Measurements from ENCODE around the gene CNTNAP2. TPM values are rescaled to one million over a fixed set of nuclear protein-coding genes. Genes with fewer than 3 reads are reported as not detected.

CNTNAP2 gene
- total RNA-seq, 1 donor = 7.6 TPM

- Histone ChIP-seq H3K4me1 (ENCODE audit: insufficient read depth, low read length) (no peaks in the 10 kb centered on the region), H3K36me3 (ENCODE audit: insufficient read depth, low read length) (no peaks in the 10 kb centered on the region), H4K20me1 (ENCODE audit: insufficient read depth, low read length) (no peaks in the 10 kb centered on the region), H3K27ac (ENCODE audit: low read depth, low read length) (no peak overlapping the region), H3K9me3 (ENCODE audit: low read depth, low read length) (peaks cover 3% of the 10 kb centered on the region), H3K4me2 (ENCODE audit: insufficient read depth, low read length) (no peak overlapping the region), H2AFZ (ENCODE audit: low read length) (no peak overlapping the region), H3K79me2 (ENCODE audit: insufficient read depth, low read length) (no peaks in the 10 kb centered on the region), H3K4me3 (ENCODE audit: insufficient read depth, low read length) (no peak overlapping the region), H3K27me3 (ENCODE audit: insufficient read depth, low read length) (no peaks in the 10 kb centered on the region)
- TF ChIP-seq CTCF (IDR thresholded peaks at IDR 0.05; ENCODE audit: extremely low read depth, low read depth, low read length) = no peak
- DNase-seq (ENCODE audit: insufficient read length, low spot score, missing footprints) = no peak
These were observed 99.9 kb downstream of the CNTNAP2 start for GRCh38 chr7:146216396-146217041.

- Histone ChIP-seq H3K36me3 (ENCODE audit: insufficient read depth, low read length) (no peaks in the 10 kb centered on the region), H3K4me2 (ENCODE audit: insufficient read depth, low read length) (no peak overlapping the region), H3K9me3 (ENCODE audit: low read depth, low read length) (no peaks in the 10 kb centered on the region), H3K27me3 (ENCODE audit: insufficient read depth, low read length) (no peaks in the 10 kb centered on the region), H3K4me3 (ENCODE audit: insufficient read depth, low read length) (no peak overlapping the region), H2AFZ (ENCODE audit: low read length) (no peak overlapping the region), H3K79me2 (ENCODE audit: insufficient read depth, low read length) (no peaks in the 10 kb centered on the region), H3K27ac (ENCODE audit: low read depth, low read length) (no peak overlapping the region), H4K20me1 (ENCODE audit: insufficient read depth, low read length) (no peaks in the 10 kb centered on the region), H3K4me1 (ENCODE audit: insufficient read depth, low read length) (no peaks in the 10 kb centered on the region)
- no peak for TF ChIP-seq CTCF (IDR thresholded peaks at IDR 0.05; ENCODE audit: extremely low read depth, low read depth, low read length)
- no peak for DNase-seq (ENCODE audit: insufficient read length, low spot score, missing footprints)
These were observed 107.2 kb downstream of the CNTNAP2 start for GRCh38 chr7:146223851-146224250.

GRCh38 chr7:146232604-146233003, 116.0 kb downstream of the CNTNAP2 start:
- no peak overlapping the region for H3K4me2 ChIP-seq (ENCODE audit: insufficient read depth, low read length)
- H3K27me3 ChIP-seq (ENCODE audit: insufficient read depth, low read length) = no peaks in the 10 kb centered on the region
- no peaks in the 10 kb centered on the region for H4K20me1 ChIP-seq (ENCODE audit: insufficient read depth, low read length)
- no peak for DNase-seq (ENCODE audit: insufficient read length, low spot score, missing footprints)
- no peaks in the 10 kb centered on the region for H3K36me3 ChIP-seq (ENCODE audit: insufficient read depth, low read length)
- H3K4me3 ChIP-seq (ENCODE audit: insufficient read depth, low read length) = no peak overlapping the region
- H3K9me3 ChIP-seq (ENCODE audit: low read depth, low read length) = no peaks in the 10 kb centered on the region
- H3K4me1 ChIP-seq (ENCODE audit: insufficient read depth, low read length) = no peaks in the 10 kb centered on the region
- no peak overlapping the region for H3K27ac ChIP-seq (ENCODE audit: low read depth, low read length)
- H2AFZ ChIP-seq (ENCODE audit: low read length) = no peak overlapping the region
- TF ChIP-seq CTCF (IDR thresholded peaks at IDR 0.05; ENCODE audit: extremely low read depth, low read depth, low read length) = no peak
- H3K79me2 ChIP-seq (ENCODE audit: insufficient read depth, low read length) = no peaks in the 10 kb centered on the region

DNA sequence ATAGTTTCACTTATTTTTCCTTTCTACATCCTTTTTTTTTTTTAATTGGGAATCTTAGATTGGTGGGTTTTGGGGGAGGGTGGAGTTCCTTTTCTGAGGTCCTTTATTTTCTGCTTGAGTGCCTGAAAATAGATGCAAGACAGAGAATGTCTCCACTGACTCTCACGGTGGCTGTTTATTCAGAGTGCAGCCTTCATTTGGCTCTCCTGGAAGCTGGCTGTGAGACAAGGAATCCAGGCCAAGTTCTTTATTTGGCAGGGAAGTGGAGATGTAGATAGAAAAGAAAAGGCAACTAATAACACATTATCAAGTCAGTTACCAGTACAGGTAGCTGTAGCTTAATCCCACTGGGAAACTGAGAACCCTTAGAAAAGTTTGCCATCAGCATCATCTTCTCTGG, 118.6 kb downstream of the CNTNAP2 start:
- no peaks in the 10 kb centered on the region for H3K79me2 ChIP-seq (ENCODE audit: insufficient read depth, low read length)
- no peak overlapping the region for H2AFZ ChIP-seq (ENCODE audit: low read length)
- no peaks in the 10 kb centered on the region for H4K20me1 ChIP-seq (ENCODE audit: insufficient read depth, low read length)
- H3K9me3 ChIP-seq (ENCODE audit: low read depth, low read length) = no peaks in the 10 kb centered on the region
- no peaks in the 10 kb centered on the region for H3K36me3 ChIP-seq (ENCODE audit: insufficient read depth, low read length)
- TF ChIP-seq CTCF (IDR thresholded peaks at IDR 0.05; ENCODE audit: extremely low read depth, low read depth, low read length) = no peak
- no peaks in the 10 kb centered on the region for H3K27me3 ChIP-seq (ENCODE audit: insufficient read depth, low read length)
- no peaks in the 10 kb centered on the region for H3K4me1 ChIP-seq (ENCODE audit: insufficient read depth, low read length)
- H3K27ac ChIP-seq (ENCODE audit: low read depth, low read length) = no peak overlapping the region
- no peak overlapping the region for H3K4me2 ChIP-seq (ENCODE audit: insufficient read depth, low read length)
- no peak overlapping the region for H3K4me3 ChIP-seq (ENCODE audit: insufficient read depth, low read length)
- no peak for DNase-seq (ENCODE audit: insufficient read length, low spot score, missing footprints)
